SU-DHL-6 (cell line): ENCODE data around the gene LRFN5.
A peak's percentile ranks its signal among the peaks of the same experiment; 100 is the strongest.
"Not testable (repeated sequence)": the region's sequence is repeated elsewhere in the genome, so short reads cannot be mapped to it uniquely, and the experiment has no call there.

Experiments
- H2AFZ ChIP-seq: fragments of 200-600 bp; sonication (generic); 2 replicates; pipeline ENCODE4 v1.6.1; 2014; ENCODE audit warnings: low read depth, mild to moderate bottlenecking, moderate library complexity, mixed read lengths, antibody characterized with exemption, low read length; ENCODE audit not compliant: severe bottlenecking
- H3F3A ChIP-seq: fragments of 200-600 bp; shearing (Covaris generic); 2 replicates; pipeline ENCODE4 v1.6.0; 2016; ENCODE audit warnings: antibody characterized with exemption, mild to moderate bottlenecking; ENCODE audit not compliant: insufficient read depth
- H3K27ac ChIP-seq: fragments of 200-600 bp; sonication (generic); 2 replicates; pipeline ENCODE4 v1.5.1; 2016; ENCODE audit warnings: low read depth, mild to moderate bottlenecking, low read length, moderate library complexity, mixed read lengths
- H3K27me3 ChIP-seq: fragments of 200-600 bp; sonication (generic), shearing (Covaris generic); 2 replicates; pipeline ENCODE4 v1.6.0; 2014; ENCODE audit warnings: mild to moderate bottlenecking, low read length
- H3K36me3 ChIP-seq: fragments of 200-600 bp; sonication (generic); 2 replicates; pipeline ENCODE4 v1.6.1; 2014; ENCODE audit warnings: mild to moderate bottlenecking, low read length, mixed read lengths
- H3K4me2 ChIP-seq: fragments of 300-600, 200-600 bp; shearing (Covaris generic), sonication (generic); 2 replicates; pipeline ENCODE4 v1.6.0; 2014; ENCODE audit warnings: low read length, low read depth, mild to moderate bottlenecking; ENCODE audit not compliant: poor library complexity, severe bottlenecking
- H3K4me3 ChIP-seq: fragments of 200-600 bp; sonication (generic); 2 replicates; pipeline ENCODE4 v1.5.1; 2014; ENCODE audit warnings: antibody characterized with exemption, low read length, mild to moderate bottlenecking, mixed read lengths; ENCODE audit not compliant: insufficient read depth, poor library complexity, severe bottlenecking
- H3K79me2 ChIP-seq: fragments of 200-600 bp; sonication (generic); 2 replicates; pipeline ENCODE4 v1.6.1; 2014; ENCODE audit warnings: mild to moderate bottlenecking, low read length, moderate library complexity; ENCODE audit not compliant: insufficient read depth
- H3K9ac ChIP-seq: fragments of 200-600 bp; sonication (generic); 2 replicates; pipeline ENCODE4 v1.7.0; 2014; ENCODE audit warnings: mild to moderate bottlenecking, low read length
- H3K9me2 ChIP-seq: fragments of 200-600 bp; sonication (generic); replicated peaks from 2 replicates; pipeline ENCODE4 v1.6.1; 2014; ENCODE audit warnings: low read length; ENCODE audit not compliant: insufficient read depth
- H3K9me3 ChIP-seq: fragments of 200-600 bp; sonication (generic); 2 replicates; pipeline ENCODE4 v1.6.1; 2014; ENCODE audit warnings: low read length, mixed read lengths; ENCODE audit not compliant: insufficient read depth
- H4K20me1 ChIP-seq: fragments of 200-600 bp; sonication (generic); 2 replicates; pipeline ENCODE4 v1.6.1; 2014; ENCODE audit warnings: low read depth, mild to moderate bottlenecking, antibody characterized with exemption, low read length, moderate library complexity, mixed read lengths
- CTCF ChIP-seq: fragments of 200-600 bp; sonication (generic); IDR thresholded peaks from one replicate; pipeline ENCODE4 v1.5.1; 2017; ENCODE audit warnings: antibody characterized with exemption, mild to moderate bottlenecking, low read length, moderate library complexity; ENCODE audit not compliant: insufficient read depth, poor library complexity, severe bottlenecking
- EZH2phosphoT487 ChIP-seq: fragments of 200-600 bp; sonication (generic), shearing (Covaris generic); conservative IDR thresholded peaks from 2 replicates; pipeline ENCODE4 v1.6.1; 2018; ENCODE audit warnings: mild to moderate bottlenecking, antibody characterized with exemption, low read length, moderate library complexity, mixed read lengths

Gene LRFN5

GRCh38 chr14:41905394-41905964 lies 298.8 kb downstream of the LRFN5 start:
- TF ChIP-seq CTCF, result no peak
- no peak for TF ChIP-seq EZH2phosphoT487
- Histone ChIP-seq H3K9me2 (no peaks in the 10 kb centered on the region), H4K20me1 (no peaks in the 10 kb centered on the region), H3K4me3 (no peak overlapping the region), H3F3A (no peaks in the 10 kb centered on the region), H3K36me3 (no peaks in the 10 kb centered on the region), H3K9me3 (no peaks in the 10 kb centered on the region), H3K9ac (no peak overlapping the region), H3K4me2 (no peak overlapping the region), H3K27me3 (no peaks in the 10 kb centered on the region), H3K79me2 (no peaks in the 10 kb centered on the region), H2AFZ (peak overlapping the region; percentile 3), H3K27ac (no peak overlapping the region)

- not testable (repeated sequence) for H3K27me3 ChIP-seq, H3K36me3 ChIP-seq, H4K20me1 ChIP-seq, H3K9me3 ChIP-seq, H3K4me2 ChIP-seq, H3K9me2 ChIP-seq, H3K9ac ChIP-seq, H3F3A ChIP-seq, H3K4me3 ChIP-seq, H2AFZ ChIP-seq, H3K79me2 ChIP-seq, H3K27ac ChIP-seq
Measured at GRCh38 chr14:41911155-41911554, 304.5 kb downstream of the LRFN5 start.

GRCh38 chr14:41913398-41913797 lies 306.7 kb downstream of the LRFN5 start:
- no peaks in the 10 kb centered on the region for H4K20me1 ChIP-seq
- no peaks in the 10 kb centered on the region for H3K79me2 ChIP-seq
- no peak overlapping the region for H3K9ac ChIP-seq

More at GRCh38 chr14:41913398-41913797, 306.7 kb downstream of the LRFN5 start:
- peak overlapping the region; percentile 31 for H2AFZ ChIP-seq
- no peaks in the 10 kb centered on the region for H3K9me3 ChIP-seq
- no peaks in the 10 kb centered on the region; the same call in 1 of the 2 replicates for H3K9me2 ChIP-seq
- no peak overlapping the region for H3K4me3 ChIP-seq
- H3K4me2 ChIP-seq, result no peak overlapping the region
- H3K27me3 ChIP-seq, result no peaks in the 10 kb centered on the region
- H3K36me3 ChIP-seq, result no peaks in the 10 kb centered on the region; the same call in 1 of the 2 replicates
- TF ChIP-seq CTCF (no peak), EZH2phosphoT487 (no peak)
- no peaks in the 10 kb centered on the region for H3F3A ChIP-seq
- no peak overlapping the region for H3K27ac ChIP-seq
